Thoracic aorta (tissue), 2 donors: ENCODE results near the gene NECAB2. TPM values are rescaled to one million over a fixed set of nuclear protein-coding genes. Genes with fewer than 3 reads are reported as not detected.

Experiments
- ATAC-seq: fragments of 150-250 bp; one replicate; pipeline ENCODE4 v1.8.0; 2017; ENCODE audit warnings: low read depth; ENCODE audit not compliant: insufficient number of reproducible peaks, low FRiP score
- DNase-seq: peaks from one replicate; pipeline ENCODE4 v3.0.0-alpha.2; 2020; ENCODE audit warnings: low spot score
- H3K27ac ChIP-seq, 2 donors: fragments of 200-600 bp; sonication (generic); 1 replicate in 1 of 2; 2 replicates in 1 of 2; pipeline ENCODE4 v1.5.1; 2016; ENCODE audit warnings: mild to moderate bottlenecking in 2 of 2, moderate library complexity in 2 of 2
- H3K27me3 ChIP-seq: fragments of 200-600 bp; sonication (generic); replicated peaks from 2 replicates; pipeline ENCODE4 v1.6.0; 2016; ENCODE audit warnings: mild to moderate bottlenecking; ENCODE audit not compliant: insufficient read depth
- H3K36me3 ChIP-seq: fragments of 200-600 bp; sonication (generic); one replicate; pipeline ENCODE4 v1.5.1; 2016
- H3K4me1 ChIP-seq, 2 donors: fragments of 200-600 bp; sonication (generic); 1 replicate in 1 of 2; 2 replicates in 1 of 2; pipeline versions ENCODE4 v1.5.1 to v1.6.0; 2016; ENCODE audit warnings: low read depth in 2 of 2, mild to moderate bottlenecking in 1 of 2; ENCODE audit not compliant: control insufficient read depth in 1 of 2
- H3K4me3 ChIP-seq: fragments of 200-600 bp; sonication (generic); 2 replicates; pipeline ENCODE4 v1.5.1; 2016; ENCODE audit warnings: mild to moderate bottlenecking
- H3K9me3 ChIP-seq: fragments of 200-600 bp; sonication (generic); 2 replicates; pipeline ENCODE4 v1.5.1; 2016
- CTCF ChIP-seq: fragments of 200-600 bp; sonication (generic); IDR thresholded peaks from one replicate; pipeline ENCODE4 v1.5.1; 2019; ENCODE audit warnings: antibody characterized with exemption
- total RNA-seq, 2 donors: library from RNA; depleted of rRNA; stranded (reverse); fragments of >200 nt; gene quantifications; one replicate each; pipeline versions ENCODE4 v1.1.0 to v1.2.3, GENCODE V29; 2016

Gene NECAB2
- total RNA-seq, 2 donors from 2014 or later = not detected

- Histone ChIP-seq H3K9me3 (no peaks in the 10 kb centered on the region), H3K27me3 (no peaks in the 10 kb centered on the region), H3K4me3 (no peak overlapping the region), H3K4me1 (no peaks in the 10 kb centered on the region), H3K36me3 (peaks cover 39% of the 10 kb centered on the region), H3K27ac (no peak overlapping the region)
- ATAC-seq = no peak
- no peak for DNase-seq
- TF ChIP-seq CTCF = no peak
These were observed 84.1 kb downstream of the NECAB2 start for GRCh38 chr16:84052071-84052622.

Other genes with a start within 250 kb of the NECAB2 start
- 10 to 100 TPM; 11.0 to 15.0 TPM for gene HSBP1, start 160.3 kb upstream of the NECAB2 start, total RNA-seq
- 10 to 100 TPM; 14.1 to 23.6 TPM for gene MLYCD, start 69.1 kb upstream of the NECAB2 start, total RNA-seq
- 10 to 100 TPM in 1 of 2 donors, 1 to 10 TPM in 1; 3.7 to 16.2 TPM for gene OSGIN1, start 15.0 kb upstream of the NECAB2 start, total RNA-seq
- not detected for gene SLC38A8, start 74.6 kb downstream of the NECAB2 start, total RNA-seq
- gene MBTPS1, start 148.7 kb downstream of the NECAB2 start, total RNA-seq = 10 to 100 TPM; 91.9 to 98.2 TPM
- gene HSDL1, start 176.9 kb downstream of the NECAB2 start, total RNA-seq = 10 to 100 TPM in 1 of 2 donors, 1 to 10 TPM in 1; 7.2 to 14.4 TPM
- gene DNAAF1, start 177.1 kb downstream of the NECAB2 start, total RNA-seq = not detected
- 10 to 100 TPM; 43.7 to 75.9 TPM for gene TAF1C, start 218.8 kb downstream of the NECAB2 start, total RNA-seq
- not detected for gene ADAD2, start 222.9 kb downstream of the NECAB2 start, total RNA-seq